Activated CD8-positive, alpha-beta memory T cell treated with anti-CD3 and anti-CD28 coated beads, Interleukin-2, amount 50 U/mL, for 1 hour (primary cell): ENCODE data around the gene KDM7A.

Experiments used
- DNase-seq: peaks from one replicate; pipeline ENCODE4 v3.0.0-alpha.2; 2020; ENCODE audit errors: extremely low read depth

Gene KDM7A

GRCh38 chr7:140084972-140085371, 91.8 kb downstream of the KDM7A start:
- no peak for DNase-seq

GRCh38 chr7:140084142-140084655, 92.6 kb downstream of the KDM7A start:
- DNase-seq, result no peak

- DNase-seq, result no peak
Measured at GRCh38 chr7:140082770-140083169, 94.0 kb downstream of the KDM7A start.

- DNase-seq, result no peak
Measured at GRCh38 chr7:140081774-140082425, 94.9 kb downstream of the KDM7A start.

GRCh38 chr7:140080919-140081318, 95.9 kb downstream of the KDM7A start:
- no peak for DNase-seq

- no peak for DNase-seq
Measured at GRCh38 chr7:140079121-140079536, 97.7 kb downstream of the KDM7A start.

- no peak for DNase-seq
Measured at GRCh38 chr7:140078392-140078791, 98.4 kb downstream of the KDM7A start.

- DNase-seq, result no peak
Measured at GRCh38 chr7:140074780-140075179, 102.0 kb downstream of the KDM7A start.

- DNase-seq, result no peak
Measured at GRCh38 chr7:140070546-140070945, 106.2 kb downstream of the KDM7A start.

GRCh38 chr7:140069298-140069949, 107.4 kb downstream of the KDM7A start:
- no peak for DNase-seq

GRCh38 chr7:140068033-140068432, 108.8 kb downstream of the KDM7A start:
- no peak for DNase-seq

GRCh38 chr7:140067052-140067451, 109.7 kb downstream of the KDM7A start:
- no peak for DNase-seq

- peak; percentile 63 for DNase-seq
Measured at GRCh38 chr7:140062528-140063299, 114.1 kb downstream of the KDM7A start, which contains the start of gene PARP12. TSS of gene PARP12 (minus strand) at chr7:140062951. CDS start at chr7:140062847, 104 bp downstream.

- DNase-seq, result peak; percentile 27
Measured at GRCh38 chr7:140062118-140062527, 114.7 kb downstream of the KDM7A start.

GRCh38 chr7:140061607-140061930, 115.2 kb downstream of the KDM7A start:
- no peak for DNase-seq

GRCh38 chr7:140060788-140061606, 115.8 kb downstream of the KDM7A start:
- DNase-seq, result no peak

- no peak for DNase-seq
Measured at GRCh38 chr7:140060243-140060630, 116.5 kb downstream of the KDM7A start.

- DNase-seq, result peak; percentile 28
Measured at GRCh38 chr7:140059273-140060242, 117.2 kb downstream of the KDM7A start.

GRCh38 chr7:140058517-140058916, 118.3 kb downstream of the KDM7A start:
- no peak for DNase-seq

GRCh38 chr7:140057143-140057535, 119.6 kb downstream of the KDM7A start:
- DNase-seq, result no peak
